Activated CD8-positive, alpha-beta T cell treated with anti-CD3 and anti-CD28 coated beads, Interleukin-2, amount 10 ng/mL, durations not matched to agents 7 days and 5 days (primary cell): ENCODE results near the gene IGF1R. TPM values are rescaled to one million over a fixed set of nuclear protein-coding genes. Genes with fewer than 3 reads are reported as not detected.

ENCODE experiments used
- ATAC-seq: fragments of 150-1000 bp; cut with Tn5 transposase; one replicate; pipeline ENCODE4 v1.10.0; 2021; ENCODE audit warnings: moderate library complexity
- CTCF ChIA-PET: fragments of 350-600 bp; sonication (Branson Sonifier 250); formaldehyde crosslinking; loops from one replicate; lab custom pipeline; 2021; ENCODE audit warnings: antibody characterized with exemption; lab: Charles Lee
- POLR2A ChIA-PET: fragments of 350-600 bp; sonication (Branson Sonifier 250); formaldehyde crosslinking; loops from one replicate; lab custom pipeline; 2021; ENCODE audit warnings: antibody characterized with exemption; lab: Charles Lee
- DNase-seq: peaks from one replicate; pipeline ENCODE4 v3.0.0-alpha.2; 2020
- H3K27ac Mint-ChIP-seq: one replicate; pipeline ENCODE4 v1.8.0; 2021; ENCODE audit warnings: mild to moderate bottlenecking, mixed read lengths
- H3K27me3 Mint-ChIP-seq: one replicate; pipeline ENCODE4 v1.8.0; 2021; ENCODE audit warnings: low read depth, mixed read lengths
- H3K36me3 Mint-ChIP-seq: one replicate; pipeline ENCODE4 v1.8.0; 2021; ENCODE audit warnings: low read depth, mixed read lengths
- H3K4me1 Mint-ChIP-seq: one replicate; pipeline ENCODE4 v1.8.0; 2021; ENCODE audit warnings: low read depth, mixed read lengths
- H3K4me3 Mint-ChIP-seq: one replicate; pipeline ENCODE4 v1.8.0; 2021; ENCODE audit warnings: mild to moderate bottlenecking, mixed read lengths
- H3K9me3 Mint-ChIP-seq: one replicate; pipeline ENCODE4 v1.8.0; 2022; ENCODE audit warnings: mixed read lengths; ENCODE audit not compliant: insufficient read depth
- total RNA-seq, 2 experiments: library from RNA; stranded (reverse); gene quantifications; one replicate each; pipeline ENCODE4 v1.2.3, GENCODE V29; 2021

IGF1R gene
- total RNA-seq, 2 experiments from 2014 or later, result 9.1 to 10.6 TPM

DNA sequence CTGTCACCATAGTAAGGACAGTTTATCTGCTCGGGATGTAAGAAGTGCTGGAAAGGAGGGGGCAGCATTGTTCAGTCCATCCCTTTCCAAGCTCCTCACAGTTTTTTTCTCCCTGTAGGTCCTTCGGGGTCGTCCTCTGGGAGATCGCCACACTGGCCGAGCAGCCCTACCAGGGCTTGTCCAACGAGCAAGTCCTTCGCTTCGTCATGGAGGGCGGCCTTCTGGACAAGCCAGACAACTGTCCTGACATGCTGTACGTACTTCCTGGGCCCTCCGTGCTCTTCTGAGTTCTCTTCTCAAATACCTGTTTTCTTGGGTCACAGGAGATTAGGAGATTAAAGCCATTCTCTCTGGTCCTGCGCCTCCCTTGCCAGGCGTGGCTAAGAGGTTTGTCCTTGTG is 300.1 kb downstream of the IGF1R start:
- POLR2A ChIA-PET, result no interaction called here
- no peak overlapping the region for H3K27ac Mint-ChIP-seq
- no peaks in the 10 kb centered on the region for H3K27me3 Mint-ChIP-seq
- H3K36me3 Mint-ChIP-seq, result no peaks in the 10 kb centered on the region
- no peak overlapping the region for H3K4me3 Mint-ChIP-seq
- H3K4me1 Mint-ChIP-seq, result peaks cover 16% of the 10 kb centered on the region
- no peak for DNase-seq
- CTCF ChIA-PET, result no interaction called here
- no peaks in the 10 kb centered on the region for H3K9me3 Mint-ChIP-seq
- no peak for ATAC-seq

DNA sequence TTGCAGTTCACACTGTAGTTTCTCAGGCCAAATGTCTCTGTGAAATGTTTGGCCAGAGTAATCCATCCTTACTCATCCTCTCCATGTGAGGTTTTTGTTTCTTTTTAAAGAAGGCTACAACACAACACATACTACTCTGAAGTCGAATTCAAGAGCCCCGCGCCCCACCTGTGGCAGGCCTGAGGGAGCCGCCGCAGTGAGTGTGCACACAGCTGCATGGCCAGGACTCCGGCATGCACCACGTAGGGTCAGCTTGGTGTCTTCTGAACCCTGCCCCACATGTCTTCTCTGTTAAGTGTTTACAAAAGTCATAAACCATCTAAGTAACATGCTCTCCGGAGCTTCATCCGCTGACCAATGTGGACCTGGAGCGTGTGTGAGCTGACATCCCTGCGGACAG is 300.6 kb downstream of the IGF1R start:
- ATAC-seq, result no peak

DNA sequence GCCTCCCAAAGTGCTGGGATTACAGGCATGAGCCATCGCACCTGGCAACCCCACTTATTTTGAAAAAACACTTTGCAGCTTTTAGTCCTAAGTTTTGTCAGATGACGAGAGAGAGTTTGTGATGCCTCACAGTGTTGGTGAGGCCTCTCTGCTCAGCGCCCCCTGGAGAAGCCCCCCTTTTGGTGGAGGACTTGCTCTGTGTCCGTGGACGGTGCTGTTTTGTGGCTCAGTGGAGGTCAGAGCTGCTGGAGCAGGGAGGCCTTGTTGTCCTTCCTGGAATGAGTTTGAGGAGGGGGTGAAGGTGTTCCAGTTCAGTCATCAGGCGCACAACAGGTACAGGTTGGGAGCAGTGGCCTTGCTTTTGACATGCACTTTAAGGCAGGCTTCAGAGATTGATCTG is 301.3 kb downstream of the IGF1R start:
- Mint-ChIP-seq H3K27ac (no peak overlapping the region), H3K27me3 (no peaks in the 10 kb centered on the region), H3K4me1 (peaks cover 20% of the 10 kb centered on the region), H3K36me3 (no peaks in the 10 kb centered on the region), H3K9me3 (no peaks in the 10 kb centered on the region), H3K4me3 (no peak overlapping the region)
- ChIA-PET POLR2A (no interaction called here), CTCF (no interaction called here)
- ATAC-seq, result no peak
- no peak for DNase-seq

More for the DNA sequence above, 300.6 kb downstream of the IGF1R start:
- CTCF ChIA-PET, result no interaction called here
- H3K36me3 Mint-ChIP-seq, result no peaks in the 10 kb centered on the region
- H3K27me3 Mint-ChIP-seq, result no peaks in the 10 kb centered on the region
- POLR2A ChIA-PET, result no interaction called here
- peaks cover 20% of the 10 kb centered on the region for H3K4me1 Mint-ChIP-seq
- H3K9me3 Mint-ChIP-seq, result no peaks in the 10 kb centered on the region
- DNase-seq, result no peak
- H3K27ac Mint-ChIP-seq, result no peak overlapping the region
- H3K4me3 Mint-ChIP-seq, result no peak overlapping the region

- no peak for ATAC-seq
- no peaks in the 10 kb centered on the region for H3K27me3 Mint-ChIP-seq
- no peak for DNase-seq
- H3K27ac Mint-ChIP-seq, result no peak overlapping the region
- POLR2A ChIA-PET, result interaction anchor here (0.6 kb wide), 1 partner anchor 21 kb away, joined by 4 read pairs; no protein-coding TSS in a partner anchor
- no peaks in the 10 kb centered on the region for H3K9me3 Mint-ChIP-seq
- peaks cover 20% of the 10 kb centered on the region for H3K4me1 Mint-ChIP-seq
- CTCF ChIA-PET, result interaction anchor here (1.3 kb wide), 1 partner anchor 126 kb away, joined by 5 read pairs; no protein-coding TSS in a partner anchor
- H3K4me3 Mint-ChIP-seq, result no peak overlapping the region
- no peaks in the 10 kb centered on the region for H3K36me3 Mint-ChIP-seq
Measured at GRCh38 chr15:98950248-98950647, 301.9 kb downstream of the IGF1R start.

DNA sequence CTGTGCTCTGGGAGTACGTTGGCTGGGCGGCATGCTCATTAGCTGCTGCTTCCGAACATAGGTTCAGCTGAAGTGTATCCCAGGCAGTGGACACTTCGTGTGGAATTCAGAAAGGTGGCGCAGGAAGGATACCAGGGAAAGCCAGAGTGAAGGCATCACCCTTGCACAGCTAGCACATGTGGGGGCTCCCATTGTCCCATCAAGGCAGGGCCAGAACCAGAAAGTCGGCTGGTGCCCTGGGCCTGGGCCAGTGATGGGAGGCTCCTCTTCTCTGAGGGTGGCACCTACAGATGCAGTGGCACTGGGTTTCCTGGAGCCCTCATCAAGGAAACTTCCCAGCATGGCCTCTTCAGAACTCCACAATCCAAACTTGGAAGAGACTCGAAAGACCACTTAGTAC is 302.7 kb downstream of the IGF1R start:
- Mint-ChIP-seq H3K36me3 (no peaks in the 10 kb centered on the region), H3K27ac (no peak overlapping the region), H3K4me3 (no peak overlapping the region), H3K27me3 (no peaks in the 10 kb centered on the region), H3K9me3 (no peaks in the 10 kb centered on the region), H3K4me1 (peaks cover 20% of the 10 kb centered on the region)
- ATAC-seq (no peak), DNase-seq (no peak)
- CTCF ChIA-PET, result interaction anchor here (1.3 kb wide), 1 partner anchor 126 kb away, joined by 5 read pairs; no protein-coding TSS in a partner anchor
- POLR2A ChIA-PET, result no interaction called here

GRCh38 chr15:98951493-98952320 is 303.4 kb downstream of the IGF1R start:
- CTCF ChIA-PET, result interaction anchor here (1.3 to 1.7 kb wide), 2 partner anchors 125 kb away, joined by 5 to 7 read pairs; no protein-coding TSS in a partner anchor
- no peak overlapping the region for H3K27ac Mint-ChIP-seq
- no peak for ATAC-seq

DNA sequence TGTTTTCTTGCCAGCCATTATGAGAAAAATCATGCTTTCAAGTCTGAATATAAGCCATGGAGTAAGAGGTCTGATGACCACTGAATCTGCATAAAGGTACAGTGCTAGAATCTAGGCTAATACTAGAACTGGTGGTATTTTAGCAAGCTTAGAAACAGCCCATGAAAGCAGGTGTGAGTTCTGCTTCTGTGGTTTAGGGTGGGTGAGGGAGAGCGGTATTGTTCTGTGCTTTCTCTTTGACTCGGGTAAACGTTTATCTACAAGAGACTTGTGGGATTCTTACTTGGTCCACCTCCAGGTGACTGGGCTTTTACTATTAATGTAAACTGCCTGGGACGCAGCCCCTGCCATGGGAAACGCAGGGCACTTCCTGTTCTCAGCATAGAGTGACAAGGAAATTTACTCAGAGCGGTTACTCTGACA is 304.1 kb downstream of the IGF1R start:
- ATAC-seq (peak; percentile 49), DNase-seq (peak; percentile 25)
- H3K4me1 Mint-ChIP-seq, result peaks cover 26% of the 10 kb centered on the region
- no peaks in the 10 kb centered on the region for H3K36me3 Mint-ChIP-seq
- peak overlapping the region; percentile 34 for H3K4me3 Mint-ChIP-seq
- H3K27me3 Mint-ChIP-seq, result no peaks in the 10 kb centered on the region
- POLR2A ChIA-PET, result no interaction called here
- no peaks in the 10 kb centered on the region for H3K9me3 Mint-ChIP-seq
- H3K27ac Mint-ChIP-seq, result peak overlapping the region; percentile 59
- CTCF ChIA-PET, result interaction anchor here (0.9 to 1.9 kb wide), 3 partner anchors 13 to 124 kb away, joined by 3 to 7 read pairs (median 6); no protein-coding TSS in a partner anchor

More at GRCh38 chr15:98951493-98952320, 303.4 kb downstream of the IGF1R start:
- POLR2A ChIA-PET, result no interaction called here
- no peak overlapping the region for H3K4me3 Mint-ChIP-seq
- no peaks in the 10 kb centered on the region for H3K9me3 Mint-ChIP-seq
- H3K36me3 Mint-ChIP-seq, result no peaks in the 10 kb centered on the region
- no peak for DNase-seq
- H3K27me3 Mint-ChIP-seq, result no peaks in the 10 kb centered on the region
- H3K4me1 Mint-ChIP-seq, result peaks cover 26% of the 10 kb centered on the region

GRCh38 chr15:98953000-98953787 is 304.9 kb downstream of the IGF1R start:
- ATAC-seq, result peak; percentile 46

DNA sequence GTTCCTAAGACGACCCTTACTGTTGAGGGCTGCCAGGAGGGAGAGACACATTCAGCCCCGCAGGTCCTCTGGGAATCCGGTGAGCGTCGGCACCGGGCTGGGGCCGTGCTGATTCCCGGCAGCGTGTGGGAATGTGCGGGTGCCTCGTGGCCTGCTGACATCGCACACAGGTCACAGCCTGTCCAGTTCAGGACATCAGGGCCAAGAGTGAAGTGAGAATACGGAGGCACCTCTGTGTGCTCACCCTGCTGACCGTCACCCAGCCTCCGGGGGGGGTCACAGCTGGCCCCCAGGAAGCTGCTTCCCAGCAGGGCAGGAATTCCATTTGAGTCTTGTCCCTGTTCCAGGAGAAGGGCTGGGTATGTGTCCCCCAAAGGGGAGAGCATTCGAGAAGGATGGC is 305.6 kb downstream of the IGF1R start:
- Mint-ChIP-seq H3K36me3 (no peaks in the 10 kb centered on the region), H3K9me3 (no peaks in the 10 kb centered on the region), H3K27me3 (no peaks in the 10 kb centered on the region), H3K4me3 (no peak overlapping the region), H3K27ac (no peak overlapping the region), H3K4me1 (peaks cover 26% of the 10 kb centered on the region)
- ChIA-PET CTCF (interaction anchor here (0.6 to 1.9 kb wide), 2 partner anchors 106 to 216 kb away, joined by 3 to 6 read pairs; no protein-coding TSS in a partner anchor), POLR2A (no interaction called here)
- DNase-seq, result no peak
- ATAC-seq, result no peak

More at GRCh38 chr15:98953000-98953787, 304.9 kb downstream of the IGF1R start:
- Mint-ChIP-seq H3K4me1 (peaks cover 26% of the 10 kb centered on the region), H3K36me3 (no peaks in the 10 kb centered on the region), H3K27me3 (no peaks in the 10 kb centered on the region), H3K4me3 (no peak overlapping the region), H3K9me3 (no peaks in the 10 kb centered on the region), H3K27ac (peak overlapping the region; percentile 28)
- peak; percentile 29 for DNase-seq
- ChIA-PET CTCF (interaction anchor here (0.6 to 1.9 kb wide), 4 partner anchors 12 to 123 kb away, joined by 3 to 7 read pairs (median 4); no protein-coding TSS in a partner anchor), POLR2A (no interaction called here)

GRCh38 chr15:98954411-98954810 is 306.1 kb downstream of the IGF1R start:
- Mint-ChIP-seq H3K4me3 (no peak overlapping the region), H3K9me3 (no peaks in the 10 kb centered on the region), H3K27ac (no peak overlapping the region), H3K27me3 (no peaks in the 10 kb centered on the region), H3K36me3 (no peaks in the 10 kb centered on the region), H3K4me1 (peaks cover 26% of the 10 kb centered on the region)
- no peak for ATAC-seq
- CTCF ChIA-PET, result interaction anchor here (0.6 to 1.9 kb wide), 2 partner anchors 105 to 216 kb away, joined by 3 to 6 read pairs; no protein-coding TSS in a partner anchor
- DNase-seq, result no peak
- POLR2A ChIA-PET, result no interaction called here

DNA sequence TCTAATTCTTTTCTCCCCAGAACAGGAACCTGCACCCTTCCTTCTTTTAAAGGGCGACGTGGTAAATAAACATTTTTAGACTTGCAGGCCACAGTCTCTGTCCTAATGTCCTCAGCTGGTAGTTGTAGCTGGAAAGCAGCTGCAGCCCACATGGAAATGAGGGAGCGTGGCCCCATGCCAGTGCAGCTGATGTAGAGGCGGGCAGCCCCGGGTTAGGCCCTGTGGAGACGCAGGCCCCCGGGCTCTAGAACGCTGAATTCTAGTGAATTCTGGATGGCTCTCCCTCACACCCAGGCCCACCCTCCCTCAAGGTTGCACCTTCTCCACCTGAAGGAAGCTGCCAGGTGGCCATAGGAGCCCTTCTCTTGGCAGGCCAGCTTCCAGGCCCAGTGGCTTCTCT is 307.0 kb downstream of the IGF1R start:
- H3K27ac Mint-ChIP-seq, result no peak overlapping the region
- CTCF ChIA-PET, result no interaction called here
- POLR2A ChIA-PET, result no interaction called here
- H3K36me3 Mint-ChIP-seq, result no peaks in the 10 kb centered on the region
- peaks cover 26% of the 10 kb centered on the region for H3K4me1 Mint-ChIP-seq
- no peaks in the 10 kb centered on the region for H3K27me3 Mint-ChIP-seq
- no peak overlapping the region for H3K4me3 Mint-ChIP-seq
- DNase-seq (no peak), ATAC-seq (no peak)
- H3K9me3 Mint-ChIP-seq, result no peaks in the 10 kb centered on the region
